HG03571 (cell line): Measurements from ENCODE around the gene KCTD5.

Experiments
- ATAC-seq: cut with Tn5 transposase; IDR thresholded peaks from one replicate; pipeline ENCODE4 v1.9.1; 2021; ENCODE audit not compliant: unreplicated experiment

The KCTD5 gene

DNA sequence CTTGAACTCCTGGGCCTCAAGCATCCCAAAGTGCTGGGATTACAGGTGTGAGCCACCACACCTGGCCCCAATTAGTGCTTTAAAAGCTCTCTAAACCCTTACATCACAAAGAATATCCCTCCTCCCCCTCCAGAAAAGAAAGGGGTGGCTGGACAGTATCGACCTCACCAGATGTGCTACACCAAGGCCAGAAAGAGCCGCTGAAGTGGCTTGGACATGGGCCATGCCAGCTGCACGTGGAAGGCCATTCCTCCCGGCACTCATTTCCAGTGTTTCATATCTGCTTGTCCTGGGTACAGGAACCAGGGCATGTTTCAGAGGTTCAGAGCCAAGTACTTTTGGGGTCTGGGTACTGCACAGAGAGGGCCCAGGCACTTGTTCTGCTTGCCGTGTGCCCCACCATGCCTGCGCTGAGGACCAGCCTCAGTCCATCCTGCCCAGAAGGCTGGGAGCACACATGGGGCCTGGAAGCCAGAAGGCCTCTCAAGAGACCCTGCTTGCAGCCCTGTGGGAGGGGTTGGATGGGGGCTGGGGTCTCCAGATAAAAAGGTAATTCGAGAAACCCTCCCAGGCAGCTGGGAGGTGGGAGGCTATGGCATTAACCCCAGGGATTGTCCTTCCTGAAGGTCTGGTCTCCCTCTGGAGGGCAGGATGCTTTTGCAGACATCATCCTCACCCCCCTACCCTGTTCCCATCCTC, 66.6 kb downstream of the KCTD5 start:
- no peak for ATAC-seq

GRCh38 chr16:2749476-2749875, 67.2 kb downstream of the KCTD5 start:
- ATAC-seq, result no peak

DNA sequence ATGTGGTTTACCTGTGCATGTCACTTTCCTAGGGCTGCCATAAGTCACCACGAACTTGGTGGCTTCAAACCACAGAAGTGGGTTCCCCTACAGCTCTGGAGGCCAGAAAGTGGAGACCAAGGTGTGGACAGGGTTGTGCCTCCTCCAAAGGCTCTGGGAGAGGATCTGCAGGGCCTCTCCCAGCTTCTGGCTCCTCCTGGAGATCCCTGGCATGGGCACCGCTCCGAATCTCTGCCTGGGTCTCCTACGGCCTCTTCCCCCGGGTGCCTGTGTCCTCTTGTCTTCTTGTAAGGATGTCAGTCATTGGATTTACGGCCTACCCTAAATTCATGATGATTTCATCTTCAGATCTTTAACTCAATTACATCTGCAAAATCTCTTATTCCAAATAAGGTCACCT, 67.6 kb downstream of the KCTD5 start:
- no peak for ATAC-seq

DNA sequence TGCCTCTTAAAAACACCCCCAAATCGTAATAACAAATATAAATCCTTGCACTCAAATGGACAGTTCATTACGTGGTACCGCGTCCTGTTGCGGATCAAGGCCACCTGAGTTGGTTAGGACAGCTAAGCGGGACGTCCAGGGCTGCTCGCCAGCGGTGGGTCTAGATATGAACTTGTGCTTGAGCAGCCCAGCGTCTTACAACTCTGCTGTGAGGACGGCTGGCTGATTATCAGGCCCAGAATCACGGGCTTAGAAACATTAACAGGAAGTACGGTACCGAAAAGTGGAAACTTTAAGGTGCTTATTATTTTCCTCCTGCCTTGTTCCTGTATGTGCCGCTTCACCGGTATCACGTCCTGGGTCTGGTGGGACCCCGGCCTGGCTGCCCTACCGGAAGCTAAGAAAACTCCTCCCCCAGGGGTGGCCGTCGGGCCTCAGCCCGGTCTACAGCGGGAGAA, 69.3 kb downstream of the KCTD5 start:
- peak; percentile 7 for ATAC-seq

- peak; percentile 84 for ATAC-seq
These were observed 69.9 kb downstream of the KCTD5 start, which contains the start of gene SRRM2 for GRCh38 chr16:2752035-2752849. Gene SRRM2 (plus strand): TSS chr16:2752638. CDS start chr16:2756365, 3,727 bp downstream.

DNA sequence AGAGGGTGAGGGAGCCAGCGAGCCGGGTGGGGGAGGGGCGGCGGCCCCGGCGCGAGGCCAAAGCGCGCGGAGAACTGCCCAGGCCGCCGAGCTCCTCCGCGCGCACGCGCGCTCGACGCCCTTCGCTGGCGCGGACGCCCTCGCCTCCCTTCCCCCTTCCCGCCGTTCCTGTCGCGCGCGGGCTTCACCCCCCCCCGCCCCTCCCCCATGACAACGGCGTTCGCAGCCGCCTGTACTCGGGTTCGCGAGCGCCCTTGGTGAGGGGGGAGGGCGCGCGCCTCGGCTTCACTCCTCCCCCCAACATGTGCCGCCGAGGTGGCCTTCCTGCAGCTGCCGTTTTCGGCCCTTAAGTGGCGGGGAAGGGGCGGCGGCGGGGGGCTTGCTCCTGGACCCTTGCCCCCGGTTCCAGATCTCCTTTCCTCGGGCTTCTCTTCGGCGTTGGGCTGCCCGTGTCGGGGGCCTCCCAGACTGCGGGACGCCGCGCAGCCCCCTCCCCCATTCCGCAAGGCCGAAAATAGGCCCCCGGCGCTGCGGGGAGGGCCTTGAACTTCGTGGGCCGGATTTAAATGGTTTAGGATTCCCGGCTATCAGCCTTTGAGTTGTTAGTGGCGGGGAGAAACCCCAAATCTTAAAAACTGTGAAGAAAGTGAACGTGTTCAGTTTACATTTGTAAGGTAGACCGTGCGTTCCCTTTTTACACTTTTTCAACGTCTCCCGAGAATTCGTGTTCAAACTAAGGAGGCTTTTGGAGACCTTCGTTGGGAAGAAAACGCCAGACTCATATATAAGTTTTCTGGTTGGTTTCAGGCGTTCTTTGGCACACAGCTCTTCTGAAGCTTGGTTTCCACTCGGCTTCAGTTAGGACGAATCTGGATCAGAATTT, 70.8 kb downstream of the KCTD5 start:
- ATAC-seq, result peak; percentile 40

- no peak for ATAC-seq
These were observed 71.4 kb downstream of the KCTD5 start for GRCh38 chr16:2753733-2754020.

DNA sequence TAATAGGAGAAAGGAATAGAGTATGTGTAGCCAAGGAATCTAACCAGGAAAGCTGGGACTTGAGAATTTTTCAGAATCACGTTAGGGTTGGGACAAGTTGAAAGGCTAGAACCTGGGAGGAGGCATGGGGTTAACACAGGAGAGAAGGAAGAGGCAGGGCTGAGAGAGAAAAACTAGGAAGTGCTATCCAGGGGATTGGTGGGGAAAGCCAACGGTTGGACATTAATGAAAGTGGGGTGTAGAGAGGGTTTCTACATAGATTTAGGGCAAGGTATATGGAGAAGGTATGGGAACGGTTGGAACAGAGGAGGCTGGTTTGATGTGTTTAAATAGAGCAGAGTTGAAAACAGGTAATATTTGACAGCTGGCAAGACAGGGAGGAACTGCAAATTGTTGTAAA, 72.8 kb downstream of the KCTD5 start:
- no peak for ATAC-seq

DNA sequence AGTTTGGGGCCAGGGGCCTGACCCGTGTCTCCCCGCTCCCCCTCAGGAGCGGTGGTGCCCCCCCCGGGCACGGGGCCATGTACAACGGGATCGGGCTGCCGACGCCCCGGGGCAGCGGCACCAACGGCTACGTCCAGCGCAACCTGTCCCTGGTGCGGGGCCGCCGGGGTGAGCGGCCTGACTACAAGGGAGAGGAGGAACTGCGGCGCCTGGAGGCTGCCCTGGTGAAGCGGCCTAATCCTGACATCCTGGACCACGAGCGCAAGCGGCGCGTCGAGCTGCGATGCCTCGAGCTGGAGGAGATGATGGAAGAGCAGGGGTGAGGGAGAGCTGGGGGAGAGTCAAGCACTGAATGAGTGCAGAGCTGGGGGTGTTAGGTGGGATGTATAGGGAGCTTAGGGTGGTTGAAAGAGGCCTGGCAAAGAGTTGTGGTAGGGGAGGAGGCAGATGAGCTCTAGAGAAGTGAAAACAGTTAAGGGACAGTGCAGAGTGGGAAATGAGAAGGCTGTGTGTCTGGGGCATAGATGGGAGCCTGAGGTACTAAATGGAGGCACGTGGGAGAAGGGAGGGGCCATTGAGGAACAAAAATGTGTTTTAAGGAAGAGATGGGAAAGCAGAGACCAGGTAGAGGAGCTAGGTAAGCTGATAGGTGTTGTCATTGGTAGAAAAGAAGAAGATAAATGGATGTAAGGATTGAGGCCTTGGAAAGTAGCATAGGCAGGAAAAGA, 74.1 kb downstream of the KCTD5 start:
- no peak for ATAC-seq

DNA sequence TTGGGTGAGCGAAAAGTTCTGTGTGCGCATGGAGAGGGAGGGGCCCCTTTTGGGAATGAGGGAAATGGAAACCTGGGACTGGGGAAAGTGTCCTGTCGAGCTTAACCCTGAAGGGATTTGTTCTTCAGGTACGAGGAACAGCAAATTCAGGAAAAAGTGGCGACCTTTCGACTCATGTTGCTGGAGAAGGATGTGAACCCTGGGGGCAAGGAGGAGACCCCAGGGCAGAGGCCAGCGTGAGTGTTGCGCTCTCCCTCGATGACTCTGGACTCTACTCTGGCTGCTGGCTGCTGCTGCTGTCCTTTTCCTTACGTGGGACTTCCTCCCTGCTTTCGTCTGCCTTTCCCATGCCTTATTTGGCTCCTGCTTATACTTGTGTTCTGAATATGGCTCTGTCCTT, 75.0 kb downstream of the KCTD5 start:
- no peak for ATAC-seq
